Ammon's horn (tissue), 1 donor: ENCODE results near the gene KCNF1.
A peak's percentile ranks its signal among the peaks of the same experiment; 100 is the strongest.

ENCODE experiments used
- DNase-seq: peaks from one replicate; pipeline ENCODE4 v3.0.0-alpha.2; 2016; ENCODE audit warnings: low spot score

The KCNF1 gene

GRCh38 chr2:10880586-10881321 is 31.0 kb upstream of the KCNF1 start:
- no peak for DNase-seq

- DNase-seq = no peak
Measured at GRCh38 chr2:10882568-10882967, 29.2 kb upstream of the KCNF1 start.

- DNase-seq = no peak
Measured at GRCh38 chr2:10883066-10883465, 28.7 kb upstream of the KCNF1 start.

GRCh38 chr2:10883801-10884478 is 27.8 kb upstream of the KCNF1 start:
- DNase-seq = peak; percentile 83

GRCh38 chr2:10884574-10884975 is 27.2 kb upstream of the KCNF1 start:
- peak; percentile 33 for DNase-seq

GRCh38 chr2:10885094-10885860 is 26.5 kb upstream of the KCNF1 start:
- no peak for DNase-seq

GRCh38 chr2:10887476-10887875 is 24.3 kb upstream of the KCNF1 start:
- DNase-seq = no peak

- peak; percentile 40 for DNase-seq
Measured at GRCh38 chr2:10889651-10890215, 22.0 kb upstream of the KCNF1 start.

- no peak for DNase-seq
Measured at GRCh38 chr2:10890706-10891270, 20.9 kb upstream of the KCNF1 start.

GRCh38 chr2:10891390-10891789 is 20.3 kb upstream of the KCNF1 start:
- peak; percentile 35 for DNase-seq

- DNase-seq = no peak
Measured at GRCh38 chr2:10891848-10892247, 19.9 kb upstream of the KCNF1 start.

- DNase-seq = no peak
Measured at GRCh38 chr2:10892316-10892715, 19.4 kb upstream of the KCNF1 start.

- no peak for DNase-seq
Measured at GRCh38 chr2:10892796-10893350, 18.9 kb upstream of the KCNF1 start.

GRCh38 chr2:10894264-10894935 is 17.3 kb upstream of the KCNF1 start:
- no peak for DNase-seq

GRCh38 chr2:10895231-10895630 is 16.5 kb upstream of the KCNF1 start:
- no peak for DNase-seq

- DNase-seq = peak; percentile 59
Measured at GRCh38 chr2:10897956-10898355, 13.8 kb upstream of the KCNF1 start.

GRCh38 chr2:10900216-10901109 is 11.3 kb upstream of the KCNF1 start:
- DNase-seq = no peak

- peak; percentile 42 for DNase-seq
Measured at GRCh38 chr2:10901160-10901939, 10.4 kb upstream of the KCNF1 start.

GRCh38 chr2:10903861-10904210 is 7.9 kb upstream of the KCNF1 start:
- DNase-seq = no peak

- DNase-seq = no peak
Measured at GRCh38 chr2:10904455-10904854, 7.3 kb upstream of the KCNF1 start.
